Activated gamma-delta T cell treated with Interleukin-2 at 50 U/mL for 16 hours (primary cell): ENCODE results near the gene KCNH2.

Experiments used
- DNase-seq: peaks from one replicate; pipeline ENCODE4 v3.0.0-alpha.2; 2020

The KCNH2 gene

DNA sequence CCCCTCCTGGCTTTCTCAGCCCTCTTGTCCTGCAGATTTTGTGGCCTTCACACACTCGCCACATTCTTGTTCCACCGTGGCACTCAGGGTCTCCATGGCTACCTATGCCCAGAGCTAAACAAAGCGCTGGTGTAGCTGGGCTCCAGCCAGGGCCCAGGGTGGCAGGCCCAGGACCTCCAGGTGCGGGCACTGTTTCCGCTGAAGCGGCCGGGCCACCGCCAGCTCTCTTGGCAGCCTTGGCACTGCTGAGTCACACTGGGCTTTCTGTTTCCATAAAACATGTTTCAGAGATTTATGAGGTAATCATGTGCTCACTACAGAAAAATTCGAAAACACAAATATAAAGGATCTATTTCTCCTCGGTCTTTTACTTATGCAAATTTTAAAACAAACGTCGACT lies 74.5 kb downstream of the KCNH2 start:
- DNase-seq = no peak

DNA sequence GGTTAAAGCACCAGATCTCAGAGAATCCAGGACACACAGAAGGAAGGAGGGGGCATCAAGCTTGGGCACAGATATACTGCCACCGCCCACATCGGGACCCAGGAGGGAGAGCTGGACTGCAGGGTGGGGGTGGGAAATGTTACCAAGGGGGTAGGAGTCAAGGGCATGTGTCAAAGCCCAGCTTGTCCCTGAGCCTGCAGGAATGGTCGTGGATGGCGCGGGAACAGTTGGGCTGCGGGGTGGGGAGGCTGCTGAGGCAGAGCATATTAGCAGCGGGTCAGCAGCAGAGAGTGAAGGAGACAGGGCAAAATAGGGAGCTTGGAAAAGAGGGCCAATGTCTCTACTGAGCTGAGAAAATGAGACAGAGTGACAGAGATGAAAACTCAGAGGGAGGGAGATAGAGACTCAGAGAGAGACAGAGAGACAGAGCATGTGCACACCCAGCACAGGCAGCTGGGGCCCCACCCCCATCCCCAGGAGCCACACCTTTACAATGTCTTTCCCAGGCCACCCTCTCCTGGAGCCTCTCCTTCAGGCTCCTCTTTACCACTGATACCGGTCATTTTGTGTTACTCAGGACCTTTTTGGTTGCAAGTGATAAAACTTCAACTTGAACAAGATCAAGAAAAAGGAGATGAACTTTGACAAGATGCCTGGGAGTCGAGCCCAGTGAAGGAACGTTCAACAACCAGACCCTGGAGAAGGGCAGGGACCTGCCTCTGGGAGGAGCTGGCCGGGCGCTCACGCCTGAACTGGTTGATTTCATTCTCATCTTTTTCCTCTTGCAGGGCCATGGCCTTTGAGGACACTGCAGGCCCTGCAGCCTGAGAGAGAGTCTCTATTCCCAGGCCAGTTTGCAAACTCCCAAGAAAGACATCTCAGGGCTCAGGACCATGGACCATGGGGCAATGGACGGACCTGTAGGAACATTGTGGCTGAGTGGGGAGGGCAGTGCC lies 75.8 kb downstream of the KCNH2 start:
- no peak for DNase-seq

DNA sequence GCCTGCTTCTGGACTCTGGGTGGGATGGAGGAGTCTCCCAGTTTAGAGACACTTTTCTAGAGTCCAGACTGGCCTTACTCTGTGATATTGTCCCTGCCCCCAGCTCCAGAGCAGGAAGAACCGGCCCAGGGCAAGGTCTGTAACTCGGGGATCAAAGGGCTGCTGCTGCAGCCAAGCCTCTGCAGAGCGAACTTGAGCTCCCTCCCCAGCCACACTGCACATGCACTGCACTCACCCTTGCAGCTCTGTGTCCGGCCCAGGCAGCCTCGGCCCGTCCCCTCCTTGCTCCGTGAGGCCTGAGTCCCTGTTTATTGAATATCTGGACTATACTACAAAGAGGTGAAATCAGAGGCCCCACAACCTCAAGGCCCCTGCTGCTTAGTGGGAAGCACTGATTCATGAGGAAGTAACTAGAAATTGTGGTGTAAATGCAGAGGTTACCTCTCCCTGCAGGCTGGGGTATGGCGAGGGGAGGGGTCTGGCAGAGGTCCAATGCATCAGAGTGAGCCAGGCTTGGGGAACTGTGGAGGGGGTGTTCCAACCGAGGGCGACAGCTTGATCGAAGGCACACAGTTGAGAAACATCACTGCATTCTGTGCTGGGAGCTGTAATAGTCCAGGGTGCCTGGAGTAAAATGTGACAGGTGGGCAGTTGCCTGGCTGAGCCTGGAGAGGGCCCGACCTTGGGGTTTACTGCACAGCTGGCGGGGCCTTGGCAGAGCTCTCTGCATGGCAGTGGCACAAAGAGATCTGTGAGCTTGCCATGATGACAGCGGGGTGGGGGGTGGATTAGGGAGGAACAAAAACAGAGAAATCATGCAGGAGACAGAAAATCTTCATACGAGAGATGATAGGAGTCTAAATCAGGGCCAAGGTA lies 76.7 kb downstream of the KCNH2 start:
- no peak for DNase-seq

DNA sequence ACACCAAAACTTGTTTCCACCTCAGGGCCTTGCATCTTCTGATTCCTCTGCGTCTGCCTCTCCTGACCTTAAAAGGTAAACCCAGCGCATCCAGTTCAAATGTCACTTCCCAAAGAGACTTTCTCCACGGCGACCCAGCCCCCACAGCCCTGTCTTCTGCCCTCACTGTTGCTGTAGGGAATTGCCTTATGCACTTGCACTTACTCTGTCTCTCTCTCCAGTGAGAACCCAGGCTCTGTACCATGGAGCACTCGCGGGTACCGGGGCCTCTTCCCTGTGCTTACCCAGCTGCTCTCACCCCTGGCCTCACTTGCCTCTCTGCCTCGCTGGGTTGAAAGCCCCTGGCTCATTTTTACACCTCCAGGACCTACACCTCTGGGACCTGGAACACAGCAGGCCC lies 77.4 kb downstream of the KCNH2 start:
- DNase-seq = no peak

DNA sequence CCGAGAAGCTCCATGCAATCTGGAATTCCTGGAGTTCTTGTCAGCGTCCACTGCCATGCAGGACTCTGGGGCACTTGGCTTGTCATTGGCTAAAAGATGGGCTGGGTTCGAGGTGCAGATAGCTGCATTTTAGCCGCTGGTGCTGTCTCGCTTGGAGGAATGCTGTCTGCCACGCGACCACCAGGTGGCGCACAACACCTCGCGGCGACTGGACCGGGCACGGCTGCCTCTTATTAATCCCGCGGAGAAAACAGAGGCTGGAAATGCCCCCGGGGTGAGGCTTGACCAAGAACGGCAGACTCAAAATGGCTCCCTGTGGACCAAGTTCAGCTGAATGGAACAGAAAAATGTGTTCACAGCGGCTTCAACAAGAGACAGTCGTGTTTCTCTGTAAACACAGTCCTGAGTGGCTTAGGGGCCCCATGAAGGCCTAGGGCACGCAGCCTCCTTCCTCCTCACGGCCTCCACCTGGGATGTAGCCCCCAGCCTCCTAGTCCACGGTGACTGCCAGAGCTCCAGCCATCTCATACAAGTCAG lies 79.6 kb downstream of the KCNH2 start:
- peak; percentile 80 for DNase-seq

DNA sequence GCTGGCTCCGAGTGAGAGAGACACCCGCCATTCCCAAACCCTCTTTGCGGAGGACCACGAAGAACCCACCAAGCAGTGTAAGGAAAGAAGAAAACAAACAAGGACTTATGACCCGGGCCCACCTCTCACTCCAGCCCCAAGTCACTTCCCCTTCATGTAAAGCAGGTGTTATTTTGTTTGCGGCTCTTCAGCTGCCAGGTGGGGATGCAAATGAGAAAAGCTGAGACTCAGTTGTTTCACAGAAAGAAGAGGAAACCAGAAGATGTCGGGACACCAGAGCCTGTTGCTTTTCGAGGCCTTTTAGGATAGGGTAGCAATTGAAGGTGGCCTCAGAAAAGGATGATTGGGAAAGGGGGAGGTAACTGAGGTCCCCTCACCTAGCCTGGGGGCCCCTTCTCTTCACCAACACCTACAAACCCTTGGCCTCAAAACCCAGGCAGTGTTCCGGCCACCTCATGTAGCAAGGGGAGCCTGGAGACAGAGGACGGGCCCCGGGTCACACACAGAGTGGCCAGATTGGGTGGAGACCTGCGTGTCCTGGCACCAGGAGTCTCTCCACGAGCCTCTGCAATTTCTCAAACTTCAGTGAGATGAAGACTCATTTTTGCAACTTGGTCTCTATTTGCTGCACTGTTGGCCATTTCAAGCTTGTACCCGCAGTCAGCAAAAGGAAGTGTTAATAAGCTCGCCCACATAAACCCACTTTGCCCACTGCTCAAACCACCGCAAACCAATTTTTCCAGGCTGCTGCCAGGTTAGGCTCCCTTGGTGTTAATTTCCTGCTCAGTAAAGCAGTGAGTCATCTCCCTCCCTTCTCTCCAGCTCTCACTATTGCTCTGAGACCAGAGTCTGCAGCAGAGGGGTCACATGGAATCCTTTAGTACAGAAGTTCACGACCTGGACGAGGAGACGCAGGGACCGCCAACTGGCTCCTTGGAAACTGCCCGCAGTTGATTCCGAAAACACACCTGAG lies 80.3 kb downstream of the KCNH2 start:
- DNase-seq = no peak

DNA sequence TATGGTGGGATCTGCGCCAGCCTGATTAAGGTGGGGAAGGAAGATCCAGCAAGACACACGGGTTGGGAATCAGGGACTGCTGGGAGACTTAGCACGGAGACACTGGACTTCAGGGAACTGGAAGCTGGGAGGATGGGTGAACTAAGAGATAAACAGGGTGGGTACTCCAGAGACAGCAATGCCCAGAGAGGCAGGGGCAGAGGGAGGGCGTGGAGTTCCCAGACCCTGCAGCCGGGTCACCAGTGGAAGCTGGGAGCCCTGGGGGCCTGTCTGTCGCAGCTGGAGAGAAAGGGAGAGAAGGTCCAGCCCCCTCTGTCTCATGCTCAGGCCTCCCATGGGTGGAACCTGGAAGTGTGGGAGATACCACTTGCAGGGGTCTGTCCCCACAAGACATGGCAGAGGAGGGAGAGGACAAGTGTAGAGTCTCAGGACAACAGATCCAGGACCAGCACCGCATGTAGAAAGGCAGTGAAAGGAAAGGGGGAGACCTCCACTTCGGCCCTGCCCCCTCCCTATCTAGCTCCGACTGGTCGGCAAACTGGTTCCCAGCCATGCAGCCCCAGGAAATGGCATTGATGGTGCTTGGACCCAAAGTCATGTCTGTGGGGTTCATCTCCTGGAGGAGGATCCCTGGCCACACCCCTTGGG lies 81.4 kb downstream of the KCNH2 start:
- no peak for DNase-seq

DNA sequence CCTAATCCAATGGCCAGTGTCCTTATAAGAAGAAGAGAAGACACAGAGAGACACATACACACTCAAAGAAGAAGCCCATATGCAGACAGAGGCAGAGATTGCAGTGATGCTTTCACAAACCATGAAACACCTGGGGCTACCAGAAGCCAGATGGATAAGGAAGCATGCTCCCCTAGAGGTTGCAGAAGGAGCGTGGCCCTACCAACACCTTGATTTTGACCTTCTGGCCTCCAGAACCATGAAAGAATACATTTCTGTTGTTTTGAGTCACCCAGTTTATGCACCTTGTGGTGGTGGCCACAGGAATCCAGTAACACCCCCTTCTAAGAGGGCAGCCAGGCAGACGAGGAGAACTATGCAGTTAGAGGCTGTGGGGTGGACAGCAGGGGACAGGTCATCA lies 82.3 kb downstream of the KCNH2 start:
- no peak for DNase-seq
